Prostate gland (tissue), 2 donors: Measurements from ENCODE around the gene TEKT2. TPM values are rescaled to one million over a fixed set of nuclear protein-coding genes. Genes with fewer than 3 reads are reported as not detected.

Experiments used
- DNase-seq: peaks from one replicate; pipeline ENCODE4 v3.0.0-alpha.2; 2019; ENCODE audit warnings: low spot score
- H3K27ac ChIP-seq, 2 donors: fragments of 200-600 bp; sonication (generic); 2 replicates each; pipeline ENCODE4 v1.5.1; 2017 to 2019
- H3K27me3 ChIP-seq: fragments of 200-600 bp; sonication (generic); replicated peaks from 2 replicates; pipeline ENCODE4 v1.5.1; 2019; ENCODE audit not compliant: insufficient read depth
- H3K36me3 ChIP-seq, 2 donors: fragments of 200-600 bp; sonication (generic); 1 replicate in 1 of 2; 2 replicates in 1 of 2; pipeline versions ENCODE4 v1.5.1 to v1.8.1; 2017 to 2019
- H3K4me1 ChIP-seq: fragments of 200-600 bp; sonication (generic); replicated peaks from 2 replicates; pipeline ENCODE4 v1.5.1; 2019
- H3K4me3 ChIP-seq, 2 donors: fragments of 200-600 bp; sonication (generic); 2 replicates each; pipeline ENCODE4 v1.5.1; 2017 to 2019
- H3K9me3 ChIP-seq: fragments of 200-600 bp; sonication (generic); 2 replicates; pipeline ENCODE4 v1.5.1; 2017
- CTCF ChIP-seq, 4 experiments: fragments of 200-600 bp in 2 of 4; fragments of 450-650 bp in 2 of 4; sonication (generic) in 2 of 4; IDR thresholded peaks; 1 replicate in 3 of 4; 2 replicates in 1 of 4; pipeline ENCODE4 v1.5.1; 2016 to 2019; ENCODE audit warnings: antibody characterized with exemption in 4 of 4, mild to moderate bottlenecking in 2 of 4, moderate library complexity in 2 of 4
- POLR2A ChIP-seq: fragments of 450-650 bp; IDR thresholded peaks from one replicate; pipeline ENCODE4 v1.6.1; 2016; ENCODE audit warnings: antibody characterized with exemption, mild to moderate bottlenecking
- POLR2AphosphoS5 ChIP-seq: sonication (generic); formaldehyde crosslinking; IDR thresholded peaks from one replicate; pipeline ENCODE4 v1.6.1; 2017; ENCODE audit warnings: antibody characterized with exemption
- WGBS: methylation state at CpG from one replicate; pipeline ENCODE4 v1.1.5; 2018; 5-methylcytosine and 5-hydroxymethylcytosine counted together
- intact Hi-C: fragments of 100-400 bp; cut with DNase I; formaldehyde crosslinking; loops from one replicate; pipeline ENCODE4 v1.14.2; 2022
- total RNA-seq, 2 donors: library from RNA; depleted of rRNA; stranded (reverse); fragments of >200 nt; gene quantifications; one replicate each; pipeline ENCODE4 v1.1.0, GENCODE V29; 2016

Gene TEKT2
- total RNA-seq, 2 donors from 2014 or later: 0.77 to 6.0 TPM

GRCh38 chr1:36122062-36123030, 38.5 kb downstream of the TEKT2 start:
- DNase-seq: no peak
- WGBS: 85% methylated on average over 12 of the region's 12 CpGs
- no peaks in the 10 kb centered on the region for H3K9me3 ChIP-seq
- no peaks in the 10 kb centered on the region for H3K36me3 ChIP-seq
- no peak overlapping the region for H3K4me3 ChIP-seq
- no peaks in the 10 kb centered on the region for H3K27me3 ChIP-seq
- H3K27ac ChIP-seq: no peak overlapping the region
- no peak for TF ChIP-seq CTCF (IDR thresholded peaks at IDR 0.05)
- TF ChIP-seq POLR2AphosphoS5: no peak
- no peak for TF ChIP-seq POLR2A
- intact Hi-C loops: no loop called here
- no peaks in the 10 kb centered on the region for H3K4me1 ChIP-seq

DNA sequence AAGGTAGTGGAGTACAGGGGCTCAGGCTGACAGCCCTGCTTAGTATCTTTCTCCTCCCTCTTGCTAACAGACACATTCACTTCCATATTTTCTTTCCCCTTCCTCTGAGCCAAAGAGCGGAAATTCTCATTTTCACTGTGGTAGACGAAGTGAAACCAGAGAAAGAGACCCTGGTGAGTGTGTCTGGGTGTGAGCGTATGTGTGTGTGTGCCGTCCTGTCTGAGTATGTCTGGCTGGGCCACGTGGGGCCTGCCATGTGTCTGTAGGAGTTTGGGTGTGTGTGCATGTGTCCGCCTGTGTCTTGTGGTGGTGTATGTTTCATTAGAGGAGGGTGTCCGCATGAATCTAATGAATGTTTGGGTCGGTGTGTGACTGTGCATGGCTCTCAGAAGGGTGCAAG, 39.5 kb downstream of the TEKT2 start:
- TF ChIP-seq POLR2A: no peak
- TF ChIP-seq CTCF (IDR thresholded peaks at IDR 0.05): no peak
- TF ChIP-seq POLR2AphosphoS5: no peak
- Histone ChIP-seq H3K36me3 (no peaks in the 10 kb centered on the region), H3K4me3 (no peak overlapping the region), H3K27me3 (no peaks in the 10 kb centered on the region), H3K27ac (no peak overlapping the region), H3K4me1 (no peaks in the 10 kb centered on the region), H3K9me3 (no peaks in the 10 kb centered on the region)
- intact Hi-C loops: no loop called here
- WGBS: 70% methylated on average over 8 of the region's 8 CpGs
- DNase-seq: no peak

- Histone ChIP-seq H3K36me3 (no peaks in the 10 kb centered on the region), H3K27ac (no peak overlapping the region), H3K9me3 (no peaks in the 10 kb centered on the region), H3K27me3 (no peaks in the 10 kb centered on the region), H3K4me1 (no peaks in the 10 kb centered on the region), H3K4me3 (peak overlapping the region; percentile 25 to 37)
- intact Hi-C loops: no loop called here
- DNase-seq: no peak
- no peak for TF ChIP-seq CTCF (IDR thresholded peaks at IDR 0.05)
- no peak for TF ChIP-seq POLR2A
- no peak for TF ChIP-seq POLR2AphosphoS5
- WGBS: 36% methylated on average over 24 of the region's 42 CpGs
Observed at GRCh38 chr1:36124404-36125128, 40.7 kb downstream of the TEKT2 start.

DNA sequence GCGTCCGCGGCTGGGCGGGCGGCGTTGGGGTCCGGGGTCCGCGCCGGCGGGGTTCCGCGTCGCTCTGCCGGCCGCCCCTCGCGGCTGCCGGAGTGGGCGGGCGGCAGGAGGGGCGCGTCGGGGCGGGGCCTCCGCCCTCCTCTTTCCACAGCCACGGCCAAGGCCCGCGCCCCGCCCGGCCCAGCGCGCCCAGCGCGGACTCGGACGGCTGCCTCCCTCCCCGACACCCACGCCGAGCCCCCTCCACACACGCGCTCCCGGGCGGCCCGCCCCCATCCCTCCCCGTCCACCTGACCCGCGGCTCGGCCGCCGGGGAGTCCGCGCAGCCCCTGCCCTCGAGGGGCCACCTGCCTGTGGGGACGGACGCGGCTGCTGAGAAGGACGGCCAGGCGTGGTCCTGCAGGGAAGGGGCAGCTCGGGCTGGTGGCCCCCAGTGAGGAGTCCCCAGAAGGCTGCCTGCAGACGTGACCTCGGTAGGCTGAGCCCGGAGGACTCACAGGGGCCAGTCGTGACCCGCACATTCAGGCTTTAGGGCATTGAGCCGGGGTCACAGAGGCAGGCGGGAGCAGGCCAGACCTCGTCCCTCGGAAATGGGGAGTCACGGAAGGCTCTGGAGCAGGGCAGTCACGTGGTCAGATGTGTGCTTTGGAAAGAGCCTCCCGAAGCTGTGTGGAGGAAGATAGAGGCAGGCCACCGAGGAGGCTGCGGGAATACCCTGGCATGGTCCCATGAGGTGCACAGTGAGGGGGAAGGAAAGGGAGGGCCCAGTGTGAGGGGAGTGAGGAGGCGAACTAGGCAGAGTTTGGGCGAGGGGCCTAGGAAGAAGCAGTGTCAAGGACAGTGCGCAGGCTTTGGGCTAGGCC, 41.5 kb downstream of the TEKT2 start, which contains the start of gene COL8A2:
Gene COL8A2, minus strand, starts transcription at position 94 of the 863 bp plus-strand sequence. CDS start 24,980 bp downstream, outside the sequence.
- no peaks in the 10 kb centered on the region for H3K4me1 ChIP-seq
- TF ChIP-seq POLR2A: no peak
- TF ChIP-seq POLR2AphosphoS5: no peak
- no peak for TF ChIP-seq CTCF (IDR thresholded peaks at IDR 0.05)
- H3K36me3 ChIP-seq: no peaks in the 10 kb centered on the region
- no peaks in the 10 kb centered on the region for H3K9me3 ChIP-seq
- WGBS: 9% methylated on average over 73 of the region's 77 CpGs
- DNase-seq: peak; percentile 17
- H3K27me3 ChIP-seq: no peaks in the 10 kb centered on the region
- H3K27ac ChIP-seq: no peak within 1 kb of the TSS
- peak within 1 kb of the TSS; percentile 25 to 37 for H3K4me3 ChIP-seq
- intact Hi-C loops: no loop called here
